K562 (cell line): Measurements from ENCODE around the gene ACY1. TPM values are rescaled to one million over a fixed set of nuclear protein-coding genes. Genes with fewer than 3 reads are reported as not detected.

Source experiments
- AFF4 ChIP-seq: sonication (generic); formaldehyde crosslinking; IDR thresholded peaks from 2 replicates; pipeline ENCODE4 v1.8.0; 2023; ENCODE audit warnings: mild to moderate bottlenecking, missing genetic modification reagents
- GMEB1 ChIP-seq: fragments of 250-450 bp; sonication (Bioruptor Pico); IDR thresholded peaks from 2 replicates; pipeline ENCODE4 v1.4.0; 2020; ENCODE audit warnings: mild to moderate bottlenecking
- KLF1 ChIP-seq: fragments of 450-650 bp; IDR thresholded peaks from 2 replicates; pipeline ENCODE4 v1.6.1; 2016; ENCODE audit warnings: missing genetic modification characterization, missing compliant biosample characterization
- NR2C1 ChIP-seq, 2 experiments: fragments of 450-650 bp; IDR thresholded peaks; 2 replicates each; pipeline ENCODE4 v1.6.1; 2017; ENCODE audit warnings: mild to moderate bottlenecking in 2 of 2, antibody characterized with exemption in 1 of 2, inconsistent platforms in 1 of 2, missing compliant biosample characterization in 1 of 2, missing genetic modification characterization in 1 of 2
- NR4A1 ChIP-seq, 2 experiments: fragments of 250-450 bp in 1 of 2; fragments of 450-650 bp in 1 of 2; sonication (Bioruptor Pico) in 1 of 2; IDR thresholded peaks; 2 replicates each; pipeline versions ENCODE4 v1.4.0 to v1.6.1; 2016 to 2020; ENCODE audit warnings: mild to moderate bottlenecking in 2 of 2, missing compliant biosample characterization in 1 of 2, missing genetic modification characterization in 1 of 2, moderate library complexity in 1 of 2
- SMARCB1 ChIP-seq: IDR thresholded peaks from 2 replicates; pipeline ENCODE4 v1.6.1; 2011; ENCODE audit warnings: improper control_type of control experiment, low read depth; ENCODE audit not compliant: insufficient read length
- TBL1XR1 ChIP-seq, 2 experiments: IDR thresholded peaks; 2 replicates each; pipeline ENCODE4 v1.6.1; 2012; ENCODE audit warnings: improper control_type of control experiment in 2 of 2, low read length in 2 of 2, mild to moderate bottlenecking in 1 of 2
- ZNF695 ChIP-seq: fragments of 450-650 bp; formaldehyde crosslinking; IDR thresholded peaks from 2 replicates; pipeline ENCODE4 v1.4.0; 2020; ENCODE audit warnings: mild to moderate bottlenecking, moderate library complexity
- polyA plus RNA-seq, 8 experiments: library from polyadenylated mRNA; depleted of rRNA in 4 of 8; stranded (reverse) in 5 of 8; unstranded in 3 of 8; fragments of >200 nt; fragmentation: Nextera tagmentation in 2 of 8; fragmentation: Illumina TruSeq in 1 of 8; extraction: Ambion mirVana in 2 of 8; extraction: Trizol in 1 of 8; gene quantifications; 2 replicates each; pipeline versions ENCODE4 v1.2.1 to v1.2.3, GENCODE V29; 2011 to 2014; ENCODE audit warnings: inconsistent platforms in 1 of 8, missing spikeins in 1 of 8
- total RNA-seq, 7 experiments: library from RNA; depleted of rRNA in 6 of 7; stranded (reverse); fragments of >200 nt in 6 of 7; fragmentation: Illumina TruSeq in 2 of 7; extraction: Trizol in 2 of 7; gene quantifications; 2 replicates each; pipeline versions ENCODE4 v1.2.1 to v1.2.3, GENCODE V29; 2011 to 2021; ENCODE audit warnings: low replicate concordance in 1 of 7

Gene ACY1
- total and polyA plus RNA-seq, 9 of the 15 experiments (the other 6 are each of a cell fraction or from before 2014, with no cell fraction given) = 70.7 to 195 (median 123) TPM

DNA sequence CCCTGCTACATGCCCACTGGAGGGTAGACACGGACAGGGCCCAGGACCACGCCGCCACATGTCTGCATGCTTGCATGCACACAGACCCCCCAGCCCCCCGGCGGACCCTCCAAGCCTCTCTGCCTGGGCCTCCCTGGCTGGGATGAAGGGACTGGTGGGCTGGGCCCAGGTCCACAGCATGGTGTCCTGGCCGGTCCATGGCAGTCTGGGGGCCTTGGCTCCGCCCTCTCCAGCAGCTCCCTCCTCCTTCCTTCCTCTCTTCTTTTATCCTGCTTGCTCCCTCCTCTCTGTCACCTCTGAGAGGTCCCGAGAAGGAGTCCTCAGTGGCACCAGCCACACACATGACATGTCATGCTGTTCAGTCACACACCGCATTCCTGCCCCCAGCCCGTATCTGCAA is 48.6 kb downstream of the ACY1 start (continued):
- no peak for TF ChIP-seq AFF4 (CRISPR knock-in tag)
- no peak for TF ChIP-seq NR2C1 (IDR thresholded peaks at IDR 0.05)
- TF ChIP-seq NR2C1 (tag; IDR thresholded peaks at IDR 0.05) = no peak
- TF ChIP-seq KLF1 (tag) = no peak
- TF ChIP-seq NR4A1 (CRISPR knock-in tag; IDR thresholded peaks at IDR 0.05) = no peak
- TF ChIP-seq NR4A1 (tag; IDR thresholded peaks at IDR 0.05) = no peak
- TF ChIP-seq TBL1XR1 (IDR thresholded peaks at IDR 0.05; ENCODE audit: low read length in 2 of 2) = no peak
- TF ChIP-seq SMARCB1 = no peak
- no peak for TF ChIP-seq GMEB1 (CRISPR knock-in tag)
- TF ChIP-seq ZNF695 (CRISPR knock-in tag) = no peak
